Right lobe of liver (tissue), 4 donors: ENCODE measurements around the gene GRK6.

Source experiments
- POLR2A ChIP-seq: fragments of 450-650 bp; IDR thresholded peaks from one replicate; pipeline ENCODE4 v1.6.1; 2017; ENCODE audit warnings: antibody characterized with exemption, mild to moderate bottlenecking
- TF ChIP-seq, protein P1 (sequence below), 4 donors: fragments of 200-600 bp in 3 of 4; fragments of 450-650 bp in 1 of 4; IDR thresholded peaks; one replicate each; pipeline versions ENCODE4 v1.5.1 to v1.8.0; 2016 to 2022; ENCODE audit warnings: antibody characterized with exemption in 4 of 4, mild to moderate bottlenecking in 2 of 4
- donor health status: DM: no; HTN: no; CAD: no.
- donor health status: DM: no; HTN: no; CAD: no.
- donor health status: DM: no; HTN: yes; CAD: no.

GRCh38 chr5:177382423-177383029 is 44.0 kb upstream of the GRK6 start:
- TF ChIP-seq POLR2A = no peak
- TF ChIP-seq, protein P1, sequence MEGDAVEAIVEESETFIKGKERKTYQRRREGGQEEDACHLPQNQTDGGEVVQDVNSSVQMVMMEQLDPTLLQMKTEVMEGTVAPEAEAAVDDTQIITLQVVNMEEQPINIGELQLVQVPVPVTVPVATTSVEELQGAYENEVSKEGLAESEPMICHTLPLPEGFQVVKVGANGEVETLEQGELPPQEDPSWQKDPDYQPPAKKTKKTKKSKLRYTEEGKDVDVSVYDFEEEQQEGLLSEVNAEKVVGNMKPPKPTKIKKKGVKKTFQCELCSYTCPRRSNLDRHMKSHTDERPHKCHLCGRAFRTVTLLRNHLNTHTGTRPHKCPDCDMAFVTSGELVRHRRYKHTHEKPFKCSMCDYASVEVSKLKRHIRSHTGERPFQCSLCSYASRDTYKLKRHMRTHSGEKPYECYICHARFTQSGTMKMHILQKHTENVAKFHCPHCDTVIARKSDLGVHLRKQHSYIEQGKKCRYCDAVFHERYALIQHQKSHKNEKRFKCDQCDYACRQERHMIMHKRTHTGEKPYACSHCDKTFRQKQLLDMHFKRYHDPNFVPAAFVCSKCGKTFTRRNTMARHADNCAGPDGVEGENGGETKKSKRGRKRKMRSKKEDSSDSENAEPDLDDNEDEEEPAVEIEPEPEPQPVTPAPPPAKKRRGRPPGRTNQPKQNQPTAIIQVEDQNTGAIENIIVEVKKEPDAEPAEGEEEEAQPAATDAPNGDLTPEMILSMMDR (IDR thresholded peaks at IDR 0.05) = peak; percentile 28 to 59 (median 42)
